Neural cell (in vitro differentiated cells): ENCODE measurements around the gene SCYL1.

Source experiments
- CTCF ChIP-seq: fragments of 450-650 bp; IDR thresholded peaks from 2 replicates; pipeline ENCODE4 v1.5.1; 2014; ENCODE audit warnings: antibody characterized with exemption, mild to moderate bottlenecking, moderate library complexity; ENCODE audit not compliant: poor library complexity, severe bottlenecking
- EP300 ChIP-seq: fragments of 450-650 bp; conservative IDR thresholded peaks from 2 replicates; pipeline ENCODE4 v1.6.1; 2014; ENCODE audit warnings: antibody characterized with exemption, mild to moderate bottlenecking, moderate library complexity; ENCODE audit not compliant: poor library complexity, severe bottlenecking
- EZH2 ChIP-seq: fragments of 200-600, 300-800 bp; shearing (Covaris generic), sonication (generic); IDR thresholded peaks from 2 replicates; pipeline ENCODE4 v1.6.1; 2014; ENCODE audit warnings: antibody characterized with exemption, low read length, borderline replicate concordance, mild to moderate bottlenecking; ENCODE audit not compliant: insufficient read depth, poor library complexity, severe bottlenecking
- POLR2AphosphoS5 ChIP-seq: IDR thresholded peaks from 2 replicates; pipeline ENCODE4 v1.6.1; 2012
- RAD21 ChIP-seq: fragments of 450-650 bp; conservative IDR thresholded peaks from 2 replicates; pipeline ENCODE4 v1.6.1; 2014; ENCODE audit warnings: antibody characterized with exemption, mild to moderate bottlenecking, moderate library complexity
- REST ChIP-seq: IDR thresholded peaks from 2 replicates; pipeline ENCODE4 v1.6.1; 2012; ENCODE audit warnings: borderline replicate concordance
- SMC3 ChIP-seq: fragments of 450-650 bp; conservative IDR thresholded peaks from 2 replicates; pipeline ENCODE4 v1.6.1; 2014; ENCODE audit warnings: antibody characterized with exemption, mild to moderate bottlenecking, moderate library complexity; ENCODE audit not compliant: poor library complexity
- TAF1 ChIP-seq: IDR thresholded peaks from 2 replicates; pipeline ENCODE4 v1.6.1; 2012; ENCODE audit warnings: low read depth

GRCh38 chr11:65578667-65579066, 53.8 kb downstream of the SCYL1 start:
- TF ChIP-seq CTCF, result no peak
- TF ChIP-seq REST, result no peak
- TF ChIP-seq TAF1, result no peak
- no peak for TF ChIP-seq EZH2
- no peak for TF ChIP-seq POLR2AphosphoS5
- no peak for TF ChIP-seq EP300
- no peak for TF ChIP-seq RAD21
- TF ChIP-seq SMC3, result no peak
